Endothelial cell of umbilical vein (primary cell): Measurements from ENCODE around the gene KARS1. TPM values are rescaled to one million over a fixed set of nuclear protein-coding genes. Genes with fewer than 3 reads are reported as not detected.

Source experiments
- BruUV-seq: library from RNA; stranded (reverse); fragments of 400-500 nt; replicated peaks from 2 replicates; lab custom pipeline; 2021; lab: Mats Ljungman, UMichigan
- CTCF ChIA-PET: fragments of 300-600, 350-600 bp; sonication (Branson Sonifier 250); formaldehyde crosslinking; loops from one replicate; lab custom pipeline; 2021; ENCODE audit warnings: antibody characterized with exemption, inconsistent platforms; lab: Charles Lee
- POLR2A ChIA-PET: fragments of 300-600, 350-600 bp; sonication (Branson Sonifier 250); formaldehyde crosslinking; loops from one replicate; lab custom pipeline; 2021; ENCODE audit warnings: antibody characterized with exemption, inconsistent platforms; lab: Charles Lee
- DNase-seq: peaks from one replicate; pipeline ENCODE4 v3.0.0-alpha.2; 2011; ENCODE audit warnings: low read depth, low spot score
- FAIRE-seq: peaks from 2 replicates; lab custom pipeline; 2011; peaks lifted over from hg19 to GRCh38; lab: Jason Lieb, UNC
- H2AFZ ChIP-seq: 2 replicates; pipeline ENCODE4 v1.6.0; 2012; ENCODE audit warnings: low read depth, low read length, control low read depth, inconsistent platforms
- H3K27ac ChIP-seq: 2 replicates; pipeline ENCODE4 v1.5.1; 2011; ENCODE audit warnings: low read depth, mild to moderate bottlenecking, control low read depth, low read length, moderate library complexity; ENCODE audit not compliant: insufficient read depth
- H3K27me3 ChIP-seq, 2 experiments: 2 replicates each; pipeline versions ENCODE4 v1.6.0 to v1.6.1; 2011; ENCODE audit warnings: low read length in 2 of 2, mixed read lengths in 1 of 2; ENCODE audit not compliant: control insufficient read depth in 2 of 2, insufficient read depth in 2 of 2
- H3K36me3 ChIP-seq, 2 experiments: 2 replicates in 1 of 2; 3 replicates in 1 of 2; pipeline ENCODE4 v1.5.1; 2011; ENCODE audit warnings: low read length in 2 of 2, mild to moderate bottlenecking in 1 of 2, moderate library complexity in 1 of 2; ENCODE audit not compliant: control insufficient read depth in 2 of 2, insufficient read depth in 2 of 2; ENCODE audit errors: extremely low read depth in 1 of 2
- H3K4me1 ChIP-seq: 3 replicates; pipeline ENCODE4 v1.5.1; 2011; ENCODE audit warnings: mild to moderate bottlenecking, low read length; ENCODE audit not compliant: control insufficient read depth, insufficient read depth; ENCODE audit errors: extremely low read depth
- H3K4me2 ChIP-seq: 2 replicates; pipeline ENCODE4 v1.6.1; 2011; ENCODE audit warnings: low read length, control low read depth, mixed read lengths; ENCODE audit not compliant: insufficient read depth
- H3K4me3 ChIP-seq, 3 experiments: fragments of 200-600 bp in 1 of 3; sonication (generic), shearing (Covaris generic) in 1 of 3; replicated peaks in 1 of 3; 2 replicates each; pipeline ENCODE4 v1.5.1; 2011 to 2016; ENCODE audit warnings: control low read depth in 3 of 3, low read length in 3 of 3, mild to moderate bottlenecking in 2 of 3, inconsistent platforms in 1 of 3, low read depth in 1 of 3, moderate library complexity in 1 of 3; ENCODE audit not compliant: insufficient read depth in 1 of 3
- H3K79me2 ChIP-seq: 2 replicates; pipeline ENCODE4 v1.6.0; 2012; ENCODE audit warnings: low read length, inconsistent platforms; ENCODE audit not compliant: control insufficient read depth, insufficient read depth
- H3K9ac ChIP-seq: replicated peaks from 2 replicates; pipeline ENCODE3; 2011; ENCODE audit warnings: low read length, control low read depth; ENCODE audit not compliant: insufficient read depth; ENCODE audit errors: extremely low read depth
- H3K9me1 ChIP-seq: replicated peaks from 3 replicates; pipeline ENCODE4 v1.6.0; 2011; ENCODE audit warnings: mild to moderate bottlenecking, low read length; ENCODE audit not compliant: control insufficient read depth, insufficient read depth; ENCODE audit errors: extremely low read depth
- H3K9me3 ChIP-seq: replicated peaks from 2 replicates; pipeline ENCODE4 v1.5.1; 2012; ENCODE audit warnings: low read length, inconsistent platforms; ENCODE audit not compliant: control insufficient read depth, insufficient read depth
- H4K20me1 ChIP-seq: replicated peaks from 2 replicates; pipeline ENCODE3; 2011; ENCODE audit warnings: mild to moderate bottlenecking, low read length; ENCODE audit not compliant: control insufficient read depth, insufficient read depth; ENCODE audit errors: extremely low read depth
- CTCF ChIP-seq, 2 donors: IDR thresholded peaks; 1 replicate in 1 of 2; 2 replicates in 1 of 2; pipeline ENCODE4 v1.5.1; 2011; ENCODE audit warnings: low read length in 2 of 2, mild to moderate bottlenecking in 2 of 2, moderate library complexity in 2 of 2, control low read depth in 1 of 2, inconsistent platforms in 1 of 2, low read depth in 1 of 2; ENCODE audit not compliant: insufficient read depth in 1 of 2; ENCODE audit errors: extremely low read depth in 1 of 2
- FOS ChIP-seq: IDR thresholded peaks from 2 replicates; pipeline ENCODE4 v1.6.1; 2011; ENCODE audit warnings: mild to moderate bottlenecking, low read length, moderate library complexity, borderline replicate concordance; ENCODE audit not compliant: insufficient read depth
- GATA2 ChIP-seq: IDR thresholded peaks from 2 replicates; pipeline ENCODE4 v1.7.0; 2011; ENCODE audit warnings: low read depth, mild to moderate bottlenecking, moderate library complexity, mixed read lengths, low read length; ENCODE audit not compliant: insufficient read length, insufficient read depth
- JUN ChIP-seq: IDR thresholded peaks from 2 replicates; pipeline ENCODE4 v1.6.1; 2011; ENCODE audit warnings: borderline replicate concordance, low read depth; ENCODE audit not compliant: insufficient read length, insufficient read depth
- MAX ChIP-seq: IDR thresholded peaks from 2 replicates; pipeline ENCODE4 v1.6.1; 2011; ENCODE audit not compliant: insufficient read depth, insufficient read length
- MYC ChIP-seq: IDR thresholded peaks from one replicate; pipeline ENCODE4 v1.6.1; 2011; ENCODE audit warnings: mild to moderate bottlenecking, low read depth, low read length
- POLR2A ChIP-seq: IDR thresholded peaks from 2 replicates; pipeline ENCODE4 v1.6.1; 2012; ENCODE audit warnings: low read depth, mild to moderate bottlenecking, control low read depth, low read length
- POLR2AphosphoS5 ChIP-seq: IDR thresholded peaks from 2 replicates; pipeline ENCODE4 v1.6.1; 2012; ENCODE audit warnings: low read depth, mild to moderate bottlenecking, control low read depth, low read length, moderate library complexity; ENCODE audit not compliant: insufficient read depth
- dilution Hi-C: fragments of 300-500 bp; cut with MboI; formaldehyde crosslinking; loops from one replicate; pipeline ENCODE4 v1.15.0; 2019; ENCODE audit warnings: low sequenced_read_pairs; ENCODE audit not compliant: extremely low pct_ligation_motif_present
- intact Hi-C: fragments of 100-400 bp; cut with micrococcal nuclease; formaldehyde crosslinking; loops from one replicate; pipeline ENCODE4 v1.10.0; 2022
- polyA plus RNA-seq, 4 experiments: library from polyadenylated mRNA; depleted of rRNA in 3 of 4; stranded (reverse) in 3 of 4; unstranded in 1 of 4; fragments of >200 nt; gene quantifications; 2 replicates each; pipeline versions ENCODE4 v1.2.1 to v1.2.3, GENCODE V29; 2011 to 2012; ENCODE audit warnings: missing spikeins in 1 of 4
- total RNA-seq: library from RNA; stranded (reverse); gene quantifications from 2 replicates; pipeline ENCODE4 v1.2.3, GENCODE V29; 2021

Gene KARS1
- total and polyA plus RNA-seq, 2 donors (not counting 3 experiments of a cell fraction or from before 2014, with no cell fraction given): 83.3 to 146 TPM

- BruUV-seq: no TSS peak
- Histone ChIP-seq H3K4me2 (no peak overlapping the region), H3K36me3 (peaks cover 17% of the 10 kb centered on the region in 2 experiments), H3K9me1 (no peaks in the 10 kb centered on the region), H3K27me3 (no peaks in the 10 kb centered on the region), H4K20me1 (peaks cover 6% of the 10 kb centered on the region), H3K4me1 (peaks cover 20% of the 10 kb centered on the region), H3K9ac (no peak overlapping the region), H3K4me3 (no peak overlapping the region), H3K9me3 (no peaks in the 10 kb centered on the region), H2AFZ (no peak overlapping the region), H3K27ac (no peak overlapping the region), H3K79me2 (peaks cover 52% of the 10 kb centered on the region)
- no peak for DNase-seq
- TF ChIP-seq FOS (no peak), MAX (no peak), POLR2AphosphoS5 (no peak), GATA2 (no peak)
- FAIRE-seq: no peak
- intact Hi-C loops: no loop called here
- CTCF ChIA-PET: no interaction called here
- dilution Hi-C loops: no loop called here
- POLR2A ChIA-PET: no interaction called here
Observed at GRCh38 chr16:75653922-75654321, 6.5 kb upstream of the KARS1 start.

GRCh38 chr16:75648265-75649076 lies 1.0 kb upstream of the KARS1 start:
- ChIA-PET CTCF (interaction anchor here (1.0 to 3.5 kb wide), 3 partner anchors 26 to 115 kb away, joined by 4 to 14 read pairs (median 8); partner anchors contain the start of gene ADAT1), POLR2A (interaction anchor here (1.3 to 1.5 kb wide), 3 partner anchors 26 to 185 kb away, joined by 4 to 12 read pairs (median 10); partner anchors contain the start of gene ADAT1)
- peak overlapping the region; percentile 66 for H2AFZ ChIP-seq
- H4K20me1 ChIP-seq: peaks cover 6% of the 10 kb centered on the region
- intact Hi-C loops (loop anchor here (1.0 to 5.0 kb wide), 4 partner anchors 131 to 1542 kb away; partner anchors contain the start of gene TMEM170A), dilution Hi-C loops (no loop called here)
- FAIRE-seq: peak; percentile 89
- peaks cover 0 to 3% of the 10 kb centered on the region in 2 experiments for H3K36me3 ChIP-seq
- peak overlapping the region; percentile 99 for H3K4me2 ChIP-seq
- H3K27me3 ChIP-seq: no peaks in the 10 kb centered on the region
- DNase-seq: peak; percentile 83
- TF ChIP-seq POLR2A (peak; percentile 54), POLR2AphosphoS5 (peak; percentile 35), MAX (no peak), JUN (no peak), FOS (no peak), MYC (no peak), CTCF (IDR thresholded peaks at IDR 0.05; ENCODE audit: extremely low read depth in 1 of 2, insufficient read depth in 1 of 2, low read depth in 1 of 2, low read length in 2 of 2) (no peak), GATA2 (no peak)
- H3K27ac ChIP-seq: peak overlapping the region; percentile 67
- peaks cover 32% of the 10 kb centered on the region for H3K4me1 ChIP-seq
- H3K4me3 ChIP-seq: peak overlapping the region; percentile 95 to 98 (median 98)
- no peaks in the 10 kb centered on the region for H3K9me1 ChIP-seq
- H3K9me3 ChIP-seq: no peaks in the 10 kb centered on the region
- peak overlapping the region; percentile 94 for H3K9ac ChIP-seq
- TSS peak; percentile 29 for BruUV-seq
- H3K79me2 ChIP-seq: peaks cover 92% of the 10 kb centered on the region
